Measurements from ENCODE around the gene AMBP.

The AMBP gene

GRCh38 chr9:114029311-114030170, 48.6 kb downstream of the AMBP start:
- no peak for FAIRE-seq

- no peak for FAIRE-seq
Observed at GRCh38 chr9:114028646-114029045, 49.5 kb downstream of the AMBP start.

- FAIRE-seq, result no peak
Observed at GRCh38 chr9:114027863-114028465, 50.1 kb downstream of the AMBP start.

DNA sequence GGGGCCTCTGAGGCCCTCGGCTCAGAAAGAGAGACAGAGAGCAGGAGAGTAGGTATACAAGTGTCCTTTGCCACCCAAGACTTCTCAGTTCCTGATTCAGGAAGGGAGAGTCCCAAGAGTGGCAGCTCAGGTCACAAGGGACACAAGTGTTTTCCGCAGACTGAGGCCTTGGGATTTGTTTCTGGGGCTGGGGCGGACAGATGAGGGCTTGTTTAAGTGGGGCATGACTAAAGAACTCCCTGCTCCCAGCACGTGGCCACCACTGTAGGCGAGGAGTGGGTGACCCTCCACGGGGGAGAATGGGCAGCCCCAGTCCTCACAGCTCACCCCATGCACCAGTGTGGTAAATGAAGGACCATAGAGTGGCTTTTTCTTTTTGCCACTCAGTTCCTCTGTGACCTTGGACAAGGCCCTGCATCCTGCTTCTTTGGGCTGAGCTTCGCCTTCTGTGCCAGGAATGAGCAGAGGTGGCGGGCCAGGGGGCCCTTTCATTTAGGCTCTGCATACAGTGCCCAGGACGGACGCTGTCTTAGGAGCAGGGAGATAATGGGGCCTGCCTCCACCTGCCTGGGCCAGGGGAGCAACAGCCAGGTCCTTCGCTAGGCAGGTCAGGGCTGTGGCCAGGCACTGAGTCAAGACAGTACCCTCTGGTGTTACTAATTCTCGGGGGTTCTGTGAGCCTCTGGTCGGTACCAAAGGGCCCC, 50.8 kb downstream of the AMBP start:
- no peak for FAIRE-seq

DNA sequence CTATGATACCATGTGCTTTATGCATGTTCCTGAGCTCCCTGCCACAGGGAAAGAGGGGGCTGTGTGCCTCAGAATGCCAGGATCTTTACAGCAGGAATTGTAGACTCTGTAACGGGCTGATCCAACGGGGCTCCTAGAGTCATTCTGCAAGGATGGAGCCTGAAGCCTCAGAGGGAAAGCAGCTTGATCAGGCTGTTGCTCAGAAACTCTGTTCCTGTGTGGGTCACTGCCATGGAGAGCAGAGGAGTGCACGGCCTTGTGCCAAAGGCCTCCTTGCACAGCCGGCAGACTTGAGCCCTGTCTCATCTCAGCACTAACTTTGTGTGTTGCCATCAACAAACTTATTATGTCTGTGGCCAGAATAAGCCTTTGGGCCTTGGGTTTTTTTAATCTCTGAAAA, 51.8 kb downstream of the AMBP start:
- no peak for FAIRE-seq

DNA sequence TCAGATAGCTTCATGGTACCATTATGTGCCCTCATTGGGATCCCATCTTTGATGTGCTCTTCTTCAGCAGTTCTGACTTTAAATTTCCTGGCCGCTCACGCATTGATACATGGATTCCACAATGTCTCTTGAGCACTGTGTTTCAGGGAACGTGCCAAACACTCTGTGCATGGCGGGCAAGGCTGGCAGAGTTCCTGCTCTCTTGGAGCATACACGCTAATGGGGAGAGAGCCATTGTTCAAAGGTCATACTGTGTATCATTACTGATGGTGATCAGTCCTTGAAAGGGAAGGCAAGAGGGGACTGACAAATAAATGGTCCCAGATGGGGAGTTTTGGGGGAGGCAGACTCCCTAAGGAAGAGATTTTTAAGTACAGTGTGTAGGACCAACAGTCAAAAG, 52.3 kb downstream of the AMBP start:
- FAIRE-seq, result no peak

DNA sequence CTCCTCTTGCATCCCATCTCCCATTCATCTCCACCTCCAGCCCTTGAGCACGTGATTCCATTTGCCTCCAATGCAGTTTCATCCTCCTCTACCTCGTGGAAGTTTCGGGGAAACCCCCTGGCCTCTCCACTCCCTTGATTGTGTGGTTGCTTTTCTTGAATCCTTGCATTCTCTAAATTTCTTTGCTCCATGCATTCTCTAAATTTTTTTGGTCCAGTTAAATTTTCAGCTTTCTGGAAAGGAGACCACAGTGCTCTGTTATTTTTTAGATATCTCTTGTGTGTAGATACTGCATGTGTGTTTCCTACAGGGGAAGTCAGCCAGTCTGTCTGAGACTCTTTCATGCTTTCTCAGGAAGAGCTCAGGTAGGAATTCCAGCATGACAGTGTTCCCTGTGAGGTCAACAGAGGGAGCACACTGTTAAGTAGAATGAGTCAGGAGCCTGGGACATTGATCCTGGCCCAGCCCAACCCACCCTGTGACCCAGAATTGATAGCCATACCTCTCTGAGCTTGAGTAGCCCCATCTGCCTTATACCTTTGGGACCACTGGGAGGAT, 52.8 kb downstream of the AMBP start:
- no peak for FAIRE-seq

- no peak for FAIRE-seq
Observed at GRCh38 chr9:114023961-114024360, 54.1 kb downstream of the AMBP start.

- FAIRE-seq, result no peak
Observed at GRCh38 chr9:114021578-114021977, 56.5 kb downstream of the AMBP start.

- no peak for FAIRE-seq
Observed at GRCh38 chr9:114017741-114018715, 60.1 kb downstream of the AMBP start.

DNA sequence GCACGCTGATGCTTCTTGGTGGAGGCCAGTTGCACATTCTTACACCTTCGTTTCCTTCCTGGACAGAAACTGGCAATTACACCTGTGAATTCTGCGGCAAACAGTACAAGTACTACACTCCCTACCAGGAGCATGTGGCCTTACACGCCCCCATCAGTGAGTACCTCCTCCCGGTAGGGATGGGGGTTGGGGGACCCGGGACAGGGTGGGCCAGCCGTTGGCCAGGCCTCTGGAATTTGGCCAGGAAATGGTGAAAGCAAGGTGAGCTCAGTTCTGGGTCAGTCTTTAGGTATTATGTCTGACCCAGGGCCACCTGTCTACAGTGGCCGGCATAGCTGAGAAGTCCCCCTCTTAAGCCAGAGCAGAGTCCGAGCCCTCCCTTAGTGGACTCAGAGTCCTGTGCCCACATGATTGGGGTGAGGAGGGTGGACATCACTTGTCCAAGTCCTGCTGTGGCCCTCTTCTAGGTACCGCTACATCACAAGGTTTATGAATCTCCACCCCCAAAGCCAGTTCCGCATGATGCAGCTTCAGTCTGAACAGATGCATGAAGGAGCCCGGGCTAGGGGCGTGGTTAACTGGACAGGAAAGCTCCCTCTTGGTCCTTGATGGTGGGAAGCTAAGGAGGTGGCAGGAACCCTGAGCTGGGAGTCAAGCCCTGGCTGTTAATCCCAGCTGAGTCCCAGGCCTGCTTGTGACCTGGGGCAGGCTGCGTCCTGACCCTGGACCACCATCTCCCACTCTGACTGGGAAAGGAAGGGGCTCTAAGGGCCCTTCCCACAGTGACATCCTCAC, 61.3 kb downstream of the AMBP start:
- FAIRE-seq, result no peak

GRCh38 chr9:114016101-114016500, 62.0 kb downstream of the AMBP start:
- FAIRE-seq, result no peak

DNA sequence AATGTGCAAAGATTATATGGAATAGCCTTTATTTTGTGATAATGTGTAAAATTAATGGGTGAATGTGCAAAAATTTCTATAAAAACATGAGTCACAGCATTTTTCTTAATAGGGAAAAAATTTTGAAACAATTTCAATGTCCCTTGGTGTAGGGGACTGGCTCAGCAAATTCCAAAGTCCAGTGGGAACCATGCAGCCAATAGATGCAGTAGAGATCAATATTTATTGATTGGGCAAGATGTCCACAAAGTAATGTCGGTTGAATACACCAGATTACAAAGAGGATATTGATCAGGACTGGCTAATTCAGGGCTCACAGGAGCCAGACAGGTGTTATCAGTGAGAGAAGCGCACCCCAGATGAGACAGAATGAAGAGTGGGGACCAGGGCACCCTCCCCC, 62.5 kb downstream of the AMBP start:
- no peak for FAIRE-seq

GRCh38 chr9:114014044-114014443, 64.1 kb downstream of the AMBP start:
- no peak for FAIRE-seq

- no peak for FAIRE-seq
Observed at GRCh38 chr9:114012126-114012525, 66.0 kb downstream of the AMBP start.

DNA sequence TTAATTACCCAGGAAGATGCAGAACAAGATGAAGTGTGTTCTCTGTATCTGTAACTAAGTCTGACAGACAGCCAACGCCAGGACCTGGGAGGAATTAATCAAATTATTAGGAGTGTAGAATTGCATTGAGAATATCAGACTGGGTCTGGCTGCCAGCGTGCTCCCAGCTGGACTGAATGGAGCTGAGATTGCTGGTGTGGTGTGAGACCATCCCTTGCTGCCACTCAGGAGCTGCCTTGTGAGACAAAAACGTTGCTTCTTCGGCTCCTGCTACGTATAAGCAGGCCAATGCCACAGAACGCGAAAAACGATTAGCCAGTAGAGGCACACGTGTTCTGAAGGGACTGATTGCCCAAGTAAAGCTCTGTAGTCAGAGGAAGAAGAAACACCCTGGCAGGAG, 66.8 kb downstream of the AMBP start:
- no peak for FAIRE-seq

Measured in A204.1 (cell line).